Measurements from ENCODE around the gene SH3PXD2A.

- peak; percentile 65; the same call in 1 of the 2 replicates for TF ChIP-seq ZFX (IDR thresholded peaks at IDR 0.05)
- TF ChIP-seq, protein P1, sequence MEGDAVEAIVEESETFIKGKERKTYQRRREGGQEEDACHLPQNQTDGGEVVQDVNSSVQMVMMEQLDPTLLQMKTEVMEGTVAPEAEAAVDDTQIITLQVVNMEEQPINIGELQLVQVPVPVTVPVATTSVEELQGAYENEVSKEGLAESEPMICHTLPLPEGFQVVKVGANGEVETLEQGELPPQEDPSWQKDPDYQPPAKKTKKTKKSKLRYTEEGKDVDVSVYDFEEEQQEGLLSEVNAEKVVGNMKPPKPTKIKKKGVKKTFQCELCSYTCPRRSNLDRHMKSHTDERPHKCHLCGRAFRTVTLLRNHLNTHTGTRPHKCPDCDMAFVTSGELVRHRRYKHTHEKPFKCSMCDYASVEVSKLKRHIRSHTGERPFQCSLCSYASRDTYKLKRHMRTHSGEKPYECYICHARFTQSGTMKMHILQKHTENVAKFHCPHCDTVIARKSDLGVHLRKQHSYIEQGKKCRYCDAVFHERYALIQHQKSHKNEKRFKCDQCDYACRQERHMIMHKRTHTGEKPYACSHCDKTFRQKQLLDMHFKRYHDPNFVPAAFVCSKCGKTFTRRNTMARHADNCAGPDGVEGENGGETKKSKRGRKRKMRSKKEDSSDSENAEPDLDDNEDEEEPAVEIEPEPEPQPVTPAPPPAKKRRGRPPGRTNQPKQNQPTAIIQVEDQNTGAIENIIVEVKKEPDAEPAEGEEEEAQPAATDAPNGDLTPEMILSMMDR (conservative IDR thresholded peaks at IDR 0.05): no peak
These were observed 61.2 kb downstream of the SH3PXD2A start for GRCh38 chr10:103793920-103794883.

Data from C4-2B (cell line).